ENCODE measurements around the gene MRPL40.

- no peak for TF ChIP-seq CTCF (IDR thresholded peaks at IDR 0.05)
- no peak for TF ChIP-seq POLR2A (IDR thresholded peaks at IDR 0.05)
- TF ChIP-seq POLR2AphosphoS5 (IDR thresholded peaks at IDR 0.05; ENCODE audit: insufficient read depth in 1 of 2, low read depth in 1 of 2) = no peak
Measured at GRCh38 chr22:19440411-19441195, 8.3 kb downstream of the MRPL40 start.

Data from vagina (tissue), 2 donors.